ENCODE data around the gene TBK1.

TBK1 gene

DNA sequence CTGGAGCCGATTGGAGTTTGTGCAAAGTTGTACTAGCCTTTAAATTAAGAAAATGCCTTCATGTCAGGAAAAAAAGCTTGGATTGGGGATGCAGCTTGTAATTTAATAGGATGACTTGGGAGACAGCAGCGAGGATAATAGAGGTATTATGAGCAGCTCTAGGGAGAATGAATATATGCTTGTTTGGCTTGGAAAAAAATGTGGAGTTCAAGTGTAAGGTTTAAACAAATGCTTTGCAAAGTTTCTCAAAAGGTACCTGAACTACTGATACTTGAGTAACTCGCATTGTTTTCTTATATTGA lies 93.1 kb downstream of the TBK1 start:
- DNase-seq (ENCODE audit: low spot score): no peak

DNA sequence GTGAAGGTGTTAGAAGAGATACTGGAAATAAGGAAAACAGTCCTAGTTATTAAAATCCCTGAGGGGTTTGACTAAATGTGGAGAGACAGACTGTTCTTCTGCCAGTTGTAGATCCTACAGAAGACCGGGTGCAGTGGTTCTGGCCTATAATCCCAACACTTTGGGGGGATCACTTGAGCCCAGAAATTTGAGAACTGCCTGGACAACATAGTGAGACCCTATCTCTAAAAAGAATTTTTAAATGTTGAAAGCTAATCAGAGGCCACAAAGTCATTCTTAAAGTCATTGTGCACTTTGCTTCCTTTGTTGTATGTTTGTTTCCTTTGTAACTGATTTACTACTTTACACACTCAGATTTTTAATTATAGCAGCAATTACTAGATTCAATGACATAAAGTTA lies 97.2 kb downstream of the TBK1 start:
- DNase-seq (ENCODE audit: low spot score): no peak

DNA sequence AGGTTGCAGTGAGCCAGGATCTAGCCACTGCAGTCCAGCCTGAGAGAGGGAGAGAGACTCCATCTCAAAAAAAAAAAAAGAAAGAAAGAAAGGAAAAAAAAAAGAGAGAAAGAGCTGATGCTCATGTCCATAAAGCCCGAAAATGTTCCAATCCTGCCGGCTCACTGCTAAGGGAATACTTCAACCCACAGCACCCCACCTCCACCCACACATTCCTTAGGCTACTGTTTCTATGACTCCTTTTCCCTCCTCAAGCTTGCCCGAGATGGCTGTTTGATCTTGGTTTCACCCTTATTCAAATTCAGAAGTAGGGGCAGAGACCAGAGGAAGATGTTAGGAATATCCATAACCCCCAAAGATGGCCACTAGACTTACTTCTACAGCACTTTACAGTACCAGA lies 98.8 kb downstream of the TBK1 start:
- DNase-seq (ENCODE audit: low spot score): no peak

DNA sequence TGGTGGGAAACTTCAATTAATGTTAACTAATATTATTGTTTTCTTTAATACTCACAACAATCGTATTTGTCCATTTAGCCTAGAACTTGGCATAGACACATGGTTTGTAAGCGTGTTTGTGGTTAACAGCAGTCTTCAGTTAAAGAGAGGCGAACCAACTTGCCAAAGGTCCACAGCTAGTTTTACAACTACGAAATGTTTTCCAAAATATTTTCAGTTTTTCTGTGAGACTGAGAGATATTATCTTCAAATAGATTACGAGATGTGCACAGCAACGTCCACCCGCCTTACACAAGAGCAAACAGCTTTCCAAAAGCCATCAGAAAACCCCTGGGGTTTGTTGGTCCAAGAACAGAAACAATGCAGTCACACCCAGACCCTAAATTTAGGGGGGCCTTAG lies 99.8 kb downstream of the TBK1 start:
- no peak for DNase-seq (ENCODE audit: low spot score)
